ENCODE measurements around the gene FRYL.

DNA sequence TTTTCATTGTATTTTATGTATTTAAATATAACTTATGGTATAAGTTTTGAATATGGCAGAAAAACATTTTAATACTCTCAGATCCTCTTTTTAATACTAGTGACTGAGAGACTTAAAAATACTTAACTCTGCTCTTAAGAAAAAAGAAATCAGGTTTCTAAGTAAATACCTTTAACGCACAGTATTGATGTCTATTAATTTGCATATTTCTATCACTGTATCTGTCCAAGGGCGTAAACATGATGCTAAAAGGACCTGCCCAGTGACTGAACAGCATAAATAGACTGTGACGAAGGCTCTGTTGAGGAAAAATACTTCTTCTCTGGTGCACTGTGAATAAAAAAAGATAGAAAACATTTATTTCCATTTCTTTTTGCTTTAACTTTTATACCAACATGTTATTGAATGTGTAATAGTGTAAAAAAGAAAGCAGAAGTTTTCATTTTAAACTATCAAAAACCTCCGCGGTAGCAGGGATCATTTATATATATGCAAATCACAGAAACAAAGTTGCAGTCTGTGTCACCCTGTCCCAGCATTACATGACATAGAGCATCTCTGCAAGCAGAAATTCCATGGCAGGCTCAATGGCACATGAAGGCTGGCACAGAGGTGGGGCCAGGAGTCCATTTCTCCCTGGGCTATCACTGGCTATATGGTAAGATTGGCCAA is 214.6 kb downstream of the FRYL start:
- TF ChIP-seq, protein P1, sequence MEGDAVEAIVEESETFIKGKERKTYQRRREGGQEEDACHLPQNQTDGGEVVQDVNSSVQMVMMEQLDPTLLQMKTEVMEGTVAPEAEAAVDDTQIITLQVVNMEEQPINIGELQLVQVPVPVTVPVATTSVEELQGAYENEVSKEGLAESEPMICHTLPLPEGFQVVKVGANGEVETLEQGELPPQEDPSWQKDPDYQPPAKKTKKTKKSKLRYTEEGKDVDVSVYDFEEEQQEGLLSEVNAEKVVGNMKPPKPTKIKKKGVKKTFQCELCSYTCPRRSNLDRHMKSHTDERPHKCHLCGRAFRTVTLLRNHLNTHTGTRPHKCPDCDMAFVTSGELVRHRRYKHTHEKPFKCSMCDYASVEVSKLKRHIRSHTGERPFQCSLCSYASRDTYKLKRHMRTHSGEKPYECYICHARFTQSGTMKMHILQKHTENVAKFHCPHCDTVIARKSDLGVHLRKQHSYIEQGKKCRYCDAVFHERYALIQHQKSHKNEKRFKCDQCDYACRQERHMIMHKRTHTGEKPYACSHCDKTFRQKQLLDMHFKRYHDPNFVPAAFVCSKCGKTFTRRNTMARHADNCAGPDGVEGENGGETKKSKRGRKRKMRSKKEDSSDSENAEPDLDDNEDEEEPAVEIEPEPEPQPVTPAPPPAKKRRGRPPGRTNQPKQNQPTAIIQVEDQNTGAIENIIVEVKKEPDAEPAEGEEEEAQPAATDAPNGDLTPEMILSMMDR (conservative IDR thresholded peaks at IDR 0.05; ENCODE audit: low read depth, low read length): no peak
- TF ChIP-seq EZH2 (IDR thresholded peaks at IDR 0.05; ENCODE audit: low read length, unreplicated experiment): no peak

Data from PC-3 (cell line).